Hypothalamus (tissue), 51 donors: ENCODE results near the gene GPATCH2.
"Not testable (repeated sequence)": the region's sequence is repeated elsewhere in the genome, so short reads cannot be mapped to it uniquely, and the experiment has no call there.

ENCODE experiments used
- DNase-seq, 51 donors: peaks; one replicate each; lab custom pipeline; 2025; lab: John Stamatoyannopoulos, UW

GPATCH2 gene

DNA sequence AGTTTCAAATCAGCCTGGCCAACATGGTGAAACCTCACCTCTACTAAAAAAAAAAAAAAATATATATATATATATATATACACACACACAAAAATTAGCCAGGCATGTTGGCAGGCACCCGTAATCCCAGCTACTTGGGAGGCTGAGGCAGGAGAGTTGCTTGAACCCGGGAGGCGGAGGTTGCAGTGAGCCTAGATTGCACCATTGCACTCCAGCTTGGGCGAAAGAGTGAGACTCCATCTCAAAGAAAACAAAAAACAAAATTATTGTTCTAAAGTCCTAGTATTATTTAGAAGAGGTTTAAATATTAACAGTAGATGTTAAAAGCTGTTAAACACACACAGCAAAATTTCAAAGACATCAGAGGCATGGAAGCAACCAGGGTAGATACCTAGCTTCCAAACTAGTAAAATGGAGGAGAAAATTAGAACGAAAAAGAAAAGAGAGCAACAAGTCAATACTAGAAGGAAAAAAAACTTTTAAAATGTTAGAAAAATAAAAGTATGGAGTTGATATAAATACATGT lies 46.5 kb downstream of the GPATCH2 start:
- not testable (repeated sequence) for DNase-seq

DNA sequence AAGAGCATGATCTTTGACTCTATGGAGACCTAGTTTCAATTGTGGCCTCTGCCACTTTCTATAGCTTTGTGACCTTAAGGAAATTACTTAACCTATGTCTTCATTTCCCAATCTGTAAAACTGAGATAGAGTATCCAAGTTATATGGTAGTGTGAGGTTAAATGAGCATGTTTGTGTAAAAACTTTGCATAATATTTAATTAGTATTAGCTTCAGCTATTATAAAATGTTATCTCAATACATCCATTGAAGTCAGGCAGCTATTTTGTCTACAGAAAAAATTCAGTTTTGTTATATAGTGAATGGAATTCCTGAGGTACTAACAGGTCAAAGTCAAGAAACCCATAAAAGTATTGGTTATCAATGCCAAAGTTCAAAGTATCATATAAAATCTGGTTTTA lies 53.6 kb downstream of the GPATCH2 start:
- DNase-seq: no peak

- DNase-seq: no peak
Observed at GRCh38 chr1:217574265-217574949, 56.5 kb downstream of the GPATCH2 start.

GRCh38 chr1:217569021-217569420 lies 61.9 kb downstream of the GPATCH2 start:
- DNase-seq: no peak

DNA sequence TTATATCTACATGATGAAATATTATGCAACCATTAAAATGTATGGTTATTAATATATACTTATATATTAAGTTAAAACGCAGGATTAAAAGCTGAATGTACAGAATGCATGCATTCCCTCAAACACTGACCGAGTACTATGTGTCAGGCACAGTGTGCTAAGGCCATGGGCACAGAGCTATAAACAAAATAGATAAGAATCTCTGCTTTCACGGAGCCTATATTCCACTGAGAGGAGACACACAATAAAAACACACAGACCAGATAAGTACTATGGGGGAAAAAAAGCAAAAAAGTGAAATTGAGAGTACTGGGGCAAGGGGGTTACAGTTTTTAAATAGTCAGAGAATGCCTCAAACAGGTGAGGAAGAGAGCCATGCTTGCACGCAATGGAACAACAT lies 62.7 kb downstream of the GPATCH2 start:
- DNase-seq: no peak

GRCh38 chr1:217564833-217565232 lies 66.1 kb downstream of the GPATCH2 start:
- no peak for DNase-seq

DNA sequence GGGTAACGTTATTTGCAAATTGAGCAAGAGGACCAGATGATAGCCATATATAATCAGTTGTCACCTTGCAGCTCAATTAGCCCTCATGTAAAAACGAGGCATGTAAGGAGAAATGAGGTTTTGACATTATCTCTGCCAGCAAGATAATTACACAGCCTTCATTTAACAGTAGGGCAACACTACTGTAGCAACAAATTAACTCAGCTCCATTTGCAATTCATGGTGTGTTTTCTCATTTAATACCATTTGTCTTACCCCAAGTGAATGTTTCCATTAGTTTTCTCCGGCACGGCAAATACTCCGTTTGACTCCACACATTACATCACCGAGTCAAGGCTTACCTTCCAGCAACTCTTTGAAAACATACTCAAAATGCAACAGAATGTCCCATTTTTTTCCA lies 66.7 kb downstream of the GPATCH2 start:
- DNase-seq: no peak

GRCh38 chr1:217563179-217563578 lies 67.7 kb downstream of the GPATCH2 start:
- no peak for DNase-seq

GRCh38 chr1:217562229-217562878 lies 68.5 kb downstream of the GPATCH2 start:
- no peak for DNase-seq

DNA sequence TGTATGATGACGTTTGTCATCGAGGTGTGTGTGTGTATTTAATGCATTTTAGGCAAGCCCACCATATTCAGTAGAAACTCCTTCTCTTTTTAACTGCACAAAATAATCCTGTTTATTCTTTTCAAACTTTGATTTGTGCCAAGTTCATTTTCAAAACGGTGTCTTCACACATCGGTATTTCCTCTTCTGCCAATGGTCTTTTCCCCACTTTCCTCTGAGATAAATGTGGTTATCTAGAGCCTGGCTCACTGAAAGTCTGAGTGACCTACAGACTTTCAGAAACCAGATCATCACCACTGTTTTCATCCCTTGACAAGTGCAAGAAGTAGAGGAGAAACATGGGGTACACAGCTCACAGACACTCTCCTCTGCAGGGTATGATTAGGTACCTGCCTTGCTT lies 69.4 kb downstream of the GPATCH2 start:
- DNase-seq: no peak

DNA sequence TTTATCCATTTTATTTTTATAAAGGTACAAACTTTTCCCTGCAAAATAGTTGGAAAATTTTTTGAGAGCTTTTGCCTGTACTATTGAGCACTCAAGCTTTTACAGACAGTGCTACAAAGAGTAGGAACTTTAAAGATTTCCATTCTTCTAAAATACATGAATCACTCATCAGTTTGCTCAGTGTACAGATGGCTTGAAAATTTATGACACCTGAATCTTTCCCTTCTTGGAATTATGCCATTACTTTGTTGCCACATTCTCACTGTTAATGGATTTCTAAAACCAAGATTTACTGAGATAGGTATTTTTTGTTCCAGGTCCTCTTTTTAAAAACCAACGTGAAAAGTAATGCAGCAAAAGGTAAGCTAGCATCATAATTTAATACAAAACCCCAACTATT lies 76.0 kb downstream of the GPATCH2 start:
- no peak for DNase-seq

DNA sequence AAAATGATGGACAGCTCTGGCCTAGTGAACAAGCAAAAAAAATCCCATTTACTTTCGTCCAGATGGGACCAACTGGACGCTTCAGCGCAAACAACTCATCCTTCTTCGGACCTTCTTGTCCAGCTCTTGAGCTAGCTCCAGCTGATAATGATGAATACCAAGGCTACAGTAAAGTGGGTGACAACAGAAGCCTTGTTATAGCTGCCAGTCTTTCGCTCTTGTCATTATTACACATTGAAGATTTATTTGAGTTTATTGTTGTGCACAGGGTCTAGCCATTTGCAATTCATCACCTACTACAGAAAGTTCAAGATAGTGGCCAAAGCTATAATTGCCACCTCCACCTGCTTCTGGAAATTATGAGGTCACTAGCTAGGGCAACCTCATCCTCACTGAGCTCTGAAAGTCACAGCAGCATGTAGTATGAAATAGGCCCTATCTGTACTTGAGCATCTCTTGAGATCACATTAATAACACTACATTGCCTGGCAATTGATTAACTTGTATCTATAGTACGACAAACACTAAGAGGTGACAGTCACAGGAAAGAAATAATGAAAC lies 76.9 kb downstream of the GPATCH2 start:
- no peak for DNase-seq

- no peak for DNase-seq
Observed at GRCh38 chr1:217552339-217552951, 78.4 kb downstream of the GPATCH2 start.

GRCh38 chr1:217542837-217543236 lies 88.1 kb downstream of the GPATCH2 start:
- no peak for DNase-seq

DNA sequence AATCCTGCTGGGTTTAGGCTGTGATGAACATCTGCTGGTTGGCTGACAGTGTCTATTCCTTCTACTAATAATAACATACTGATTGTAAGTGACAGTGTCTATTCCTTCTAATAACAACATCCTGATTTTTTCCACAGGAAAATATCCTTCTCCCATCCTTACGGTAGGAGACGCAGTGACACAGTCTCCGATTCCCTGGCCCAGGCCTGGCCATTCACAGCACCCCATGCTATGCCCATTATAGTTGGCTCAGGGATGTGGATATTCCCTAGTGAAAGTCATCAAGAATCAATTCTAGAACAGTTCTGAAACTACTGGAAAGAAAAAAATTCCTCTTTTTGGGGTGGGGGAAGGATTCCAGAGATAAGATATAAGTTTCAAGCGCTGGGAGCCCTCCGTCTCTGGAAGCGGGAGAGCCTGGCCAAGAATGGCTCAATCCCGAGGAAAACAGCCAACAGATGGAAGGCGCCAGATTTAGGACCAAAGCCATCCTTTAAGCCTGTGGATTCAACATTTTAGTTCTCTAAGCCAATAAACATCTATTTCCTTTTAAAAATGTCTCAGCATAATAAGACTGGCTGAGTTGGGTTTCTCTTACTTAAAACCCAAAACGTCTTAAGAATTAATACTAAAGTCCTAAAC lies 88.6 kb downstream of the GPATCH2 start:
- DNase-seq: no peak

DNA sequence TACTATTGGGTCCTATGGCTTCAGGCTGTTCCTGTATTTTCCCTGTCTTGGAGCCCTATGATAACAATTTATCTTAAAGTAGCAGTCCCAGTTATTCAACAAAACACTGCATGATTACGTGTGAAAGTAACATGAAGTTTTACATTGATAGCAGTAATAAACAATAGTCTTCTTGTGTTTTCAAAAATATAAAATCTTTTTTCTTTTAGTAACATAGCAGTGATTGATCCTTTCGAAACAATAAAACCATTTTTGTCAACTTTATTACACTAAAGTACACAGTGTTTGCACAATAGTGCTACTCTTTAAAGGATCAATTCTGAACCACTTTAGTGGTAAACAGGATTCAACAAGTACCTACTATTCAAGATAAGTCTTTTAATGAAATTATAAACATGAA lies 90.6 kb downstream of the GPATCH2 start:
- DNase-seq: no peak

DNA sequence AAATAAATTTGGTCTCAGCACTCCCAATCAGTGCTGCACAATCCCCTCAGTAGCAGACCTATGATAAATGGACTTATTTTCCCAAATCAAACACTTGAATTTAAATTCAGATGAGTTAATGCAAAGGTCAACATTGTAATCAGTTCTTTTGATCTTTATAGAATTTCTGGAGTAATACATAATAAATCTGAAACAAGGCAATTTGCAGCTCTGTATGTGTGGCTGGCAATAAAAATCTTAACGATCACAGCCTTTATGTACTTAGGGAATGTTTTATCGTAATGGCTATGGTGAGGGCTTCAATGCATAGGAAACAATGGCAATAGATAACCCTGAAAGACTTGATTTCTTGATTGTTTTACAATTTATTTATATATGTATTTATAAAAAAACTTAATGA lies 91.4 kb downstream of the GPATCH2 start:
- no peak for DNase-seq

- DNase-seq: no peak
Observed at GRCh38 chr1:217535601-217536377, 95.1 kb downstream of the GPATCH2 start.

DNA sequence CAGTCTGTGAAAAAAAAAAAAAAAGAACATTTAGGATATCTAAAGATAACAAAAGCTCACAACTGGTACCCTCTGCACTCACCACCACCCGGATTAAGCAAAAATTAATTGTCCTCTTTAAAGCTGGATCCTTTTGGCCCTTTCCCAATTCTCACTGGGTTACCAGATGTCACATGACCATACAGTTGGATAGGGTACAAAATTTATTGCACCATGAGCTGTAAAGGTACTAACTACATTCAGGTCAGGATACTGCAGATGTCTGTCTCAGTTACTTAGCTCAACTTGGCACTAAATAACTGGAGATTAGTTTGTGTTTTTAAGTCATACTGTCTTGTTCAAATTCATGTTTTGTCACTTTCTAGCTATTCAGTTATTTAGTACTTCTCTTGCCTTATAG lies 96.3 kb downstream of the GPATCH2 start:
- DNase-seq: no peak

GRCh38 chr1:217528271-217528670 lies 102.6 kb downstream of the GPATCH2 start:
- no peak for DNase-seq
